WTC11 (cell line): ENCODE data around the gene ADAT1. TPM values are rescaled to one million over a fixed set of nuclear protein-coding genes. Genes with fewer than 3 reads are reported as not detected.

Experiments
- ATAC-seq: fragments of 200-7000 bp; cut with Tn5 transposase; 2 replicates; pipeline ENCODE4 v1.10.0; 2021; ENCODE audit warnings: mild to moderate bottlenecking, moderate library complexity
- CTCF ChIA-PET: fragments of 300-600 bp; sonication (Branson Sonifier 250); formaldehyde crosslinking; loops from one replicate; lab custom pipeline; 2021; ENCODE audit warnings: antibody characterized with exemption; lab: Charles Lee
- POLR2A ChIA-PET: fragments of 350-600 bp; sonication (Branson Sonifier 250); formaldehyde crosslinking; loops from one replicate; lab custom pipeline; 2021; ENCODE audit warnings: antibody characterized with exemption; lab: Charles Lee
- DNase-seq: peaks from one replicate; pipeline ENCODE4 v3.0.0; 2021; ENCODE audit warnings: low spot score
- H3K27ac Mint-ChIP-seq: 2 replicates; pipeline ENCODE4 v1.8.0; 2021; ENCODE audit warnings: mixed read lengths
- H3K27me3 Mint-ChIP-seq: 2 replicates; pipeline ENCODE4 v1.8.0; 2021; ENCODE audit warnings: low read depth, mild to moderate bottlenecking, moderate library complexity, mixed read lengths
- H3K36me3 Mint-ChIP-seq: 2 replicates; pipeline ENCODE4 v1.8.0; 2021; ENCODE audit warnings: mixed read lengths
- H3K4me1 Mint-ChIP-seq: 2 replicates; pipeline ENCODE4 v1.8.0; 2022; ENCODE audit warnings: mixed read lengths
- H3K4me3 Mint-ChIP-seq: 2 replicates; pipeline ENCODE4 v1.8.0; 2021; ENCODE audit warnings: mild to moderate bottlenecking, moderate library complexity, mixed read lengths
- H3K9me3 Mint-ChIP-seq: 2 replicates; pipeline ENCODE4 v1.8.0; 2021; ENCODE audit warnings: mixed read lengths
- AFF4 ChIP-seq: sonication (generic); formaldehyde crosslinking; IDR thresholded peaks from 2 replicates; pipeline ENCODE4 v1.8.1; 2023; ENCODE audit warnings: mild to moderate bottlenecking, missing genetic modification reagents, borderline replicate concordance
- AR ChIP-seq: fragments of 250-450 bp; sonication (Bioruptor Pico); IDR thresholded peaks from 2 replicates; pipeline ENCODE4 v1.9.0; 2021; ENCODE audit warnings: mild to moderate bottlenecking
- ATF6 ChIP-seq: sonication (generic); formaldehyde crosslinking; IDR thresholded peaks from 2 replicates; pipeline ENCODE4 v1.8.1; 2023; ENCODE audit warnings: mild to moderate bottlenecking, missing genetic modification reagents
- CDX4 ChIP-seq: fragments of 250-450 bp; sonication (Bioruptor Pico); IDR thresholded peaks from 2 replicates; pipeline ENCODE4 v1.9.0; 2021; ENCODE audit warnings: moderate library complexity, mild to moderate bottlenecking, inconsistent platforms, borderline replicate concordance
- CREB1 ChIP-seq: sonication (generic); formaldehyde crosslinking; IDR thresholded peaks from 2 replicates; pipeline ENCODE4 v1.8.0; 2023; ENCODE audit warnings: mild to moderate bottlenecking, missing genetic modification reagents
- CTCF ChIP-seq: fragments of 200-600 bp; IDR thresholded peaks from 2 replicates; pipeline ENCODE4 v1.8.0; 2022; ENCODE audit warnings: antibody characterized with exemption
- E2F1 ChIP-seq: sonication (generic); formaldehyde crosslinking; IDR thresholded peaks from 2 replicates; pipeline ENCODE4 v1.8.0; 2022; ENCODE audit warnings: mild to moderate bottlenecking, missing genetic modification reagents
- FOXJ3 ChIP-seq: sonication (generic); formaldehyde crosslinking; IDR thresholded peaks from 2 replicates; pipeline ENCODE4 v1.9.0; 2021; ENCODE audit warnings: missing genetic modification reagents, mild to moderate bottlenecking, borderline replicate concordance
- FOXP1 ChIP-seq: sonication (generic); formaldehyde crosslinking; IDR thresholded peaks from 2 replicates; pipeline ENCODE4 v1.8.0; 2022; ENCODE audit warnings: missing genetic modification reagents, mild to moderate bottlenecking, moderate library complexity, borderline replicate concordance
- FOXP4 ChIP-seq: sonication (generic); formaldehyde crosslinking; IDR thresholded peaks from 2 replicates; pipeline ENCODE4 v1.8.0; 2022; ENCODE audit warnings: mild to moderate bottlenecking, missing genetic modification reagents
- HMGXB4 ChIP-seq: sonication (generic); formaldehyde crosslinking; IDR thresholded peaks from 2 replicates; pipeline ENCODE4 v1.8.1; 2023; ENCODE audit warnings: mild to moderate bottlenecking, moderate library complexity, missing genetic modification reagents
- TP53 ChIP-seq: sonication (generic); formaldehyde crosslinking; IDR thresholded peaks from 2 replicates; pipeline ENCODE4 v1.8.1; 2023; ENCODE audit warnings: mild to moderate bottlenecking, missing genetic modification reagents
- ZBTB21 ChIP-seq: sonication (generic); formaldehyde crosslinking; IDR thresholded peaks from 2 replicates; pipeline ENCODE4 v1.8.1; 2023; ENCODE audit warnings: mild to moderate bottlenecking, missing genetic modification reagents, borderline replicate concordance
- ZBTB43 ChIP-seq: sonication (generic); formaldehyde crosslinking; IDR thresholded peaks from 2 replicates; pipeline ENCODE4 v1.8.1; 2023; ENCODE audit warnings: mild to moderate bottlenecking, missing genetic modification reagents
- ZNF416 ChIP-seq: fragments of 250-450 bp; sonication (Bioruptor Pico); IDR thresholded peaks from 2 replicates; pipeline ENCODE4 v1.9.0; 2021; ENCODE audit warnings: mild to moderate bottlenecking, inconsistent platforms
- ZNF671 ChIP-seq: fragments of 250-450 bp; sonication (Bioruptor Pico); IDR thresholded peaks from 2 replicates; pipeline ENCODE4 v1.8.0; 2021; ENCODE audit warnings: mild to moderate bottlenecking
- total RNA-seq: library from RNA; stranded (reverse); gene quantifications from 3 replicates; pipeline ENCODE4 v1.2.3, GENCODE V29; 2021

ADAT1 gene
- total RNA-seq, 1 experiment from 2014 or later = 46.0 TPM

- TF ChIP-seq FOXP1 (CRISPR knock-in tag) (no peak), CTCF (no peak), FOXP4 (CRISPR knock-in tag) (no peak), ZBTB43 (no peak), CDX4 (no peak)
These were observed 37.7 kb upstream of the ADAT1 start (continued) for GRCh38 chr16:75660726-75661302.

GRCh38 chr16:75660321-75660720 lies 37.2 kb upstream of the ADAT1 start:
- ATAC-seq = no peak
- no peaks in the 10 kb centered on the region for H3K4me1 Mint-ChIP-seq
- CTCF ChIA-PET = no interaction called here
- TF ChIP-seq FOXJ3 (CRISPR knock-in tag) = no peak
- TF ChIP-seq CREB1 (CRISPR knock-in tag) = no peak
- no peak for TF ChIP-seq FOXP1 (CRISPR knock-in tag)
- TF ChIP-seq E2F1 = no peak
- no peak for TF ChIP-seq AR (CRISPR knock-in tag)
- no peak for TF ChIP-seq ZBTB21 (CRISPR knock-in tag)
- no peak for TF ChIP-seq HMGXB4 (CRISPR knock-in tag)
- TF ChIP-seq TP53 (CRISPR knock-in tag) = no peak
- TF ChIP-seq AFF4 (CRISPR knock-in tag) = no peak
- TF ChIP-seq ZNF416 (CRISPR knock-in tag) = no peak
- no peak for TF ChIP-seq ZNF671 (CRISPR knock-in tag)
- no peak for TF ChIP-seq ATF6

More at GRCh38 chr16:75660321-75660720, 37.2 kb upstream of the ADAT1 start:
- H3K27me3 Mint-ChIP-seq = no peaks in the 10 kb centered on the region; the same call in 1 of the 2 replicates
- H3K4me3 Mint-ChIP-seq = no peak overlapping the region
- POLR2A ChIA-PET = interaction anchor here (0.6 kb wide), 2 partner anchors 104 to 124 kb away, joined by 4 read pairs; no protein-coding TSS in a partner anchor
- no peak for DNase-seq
- H3K9me3 Mint-ChIP-seq = peaks cover 11% of the 10 kb centered on the region
- H3K27ac Mint-ChIP-seq = no peak overlapping the region
- H3K36me3 Mint-ChIP-seq = peaks cover 24% of the 10 kb centered on the region
